ENCODE results near the gene COPB2. TPM values are rescaled to one million over a fixed set of nuclear protein-coding genes. Genes with fewer than 3 reads are reported as not detected.
A peak's percentile ranks its signal among the peaks of the same experiment; 100 is the strongest.

The COPB2 gene
- total and polyA plus RNA-seq, 2 of the 4 experiments (the other 2 are of a cell fraction), result 179 to 363 TPM

DNA sequence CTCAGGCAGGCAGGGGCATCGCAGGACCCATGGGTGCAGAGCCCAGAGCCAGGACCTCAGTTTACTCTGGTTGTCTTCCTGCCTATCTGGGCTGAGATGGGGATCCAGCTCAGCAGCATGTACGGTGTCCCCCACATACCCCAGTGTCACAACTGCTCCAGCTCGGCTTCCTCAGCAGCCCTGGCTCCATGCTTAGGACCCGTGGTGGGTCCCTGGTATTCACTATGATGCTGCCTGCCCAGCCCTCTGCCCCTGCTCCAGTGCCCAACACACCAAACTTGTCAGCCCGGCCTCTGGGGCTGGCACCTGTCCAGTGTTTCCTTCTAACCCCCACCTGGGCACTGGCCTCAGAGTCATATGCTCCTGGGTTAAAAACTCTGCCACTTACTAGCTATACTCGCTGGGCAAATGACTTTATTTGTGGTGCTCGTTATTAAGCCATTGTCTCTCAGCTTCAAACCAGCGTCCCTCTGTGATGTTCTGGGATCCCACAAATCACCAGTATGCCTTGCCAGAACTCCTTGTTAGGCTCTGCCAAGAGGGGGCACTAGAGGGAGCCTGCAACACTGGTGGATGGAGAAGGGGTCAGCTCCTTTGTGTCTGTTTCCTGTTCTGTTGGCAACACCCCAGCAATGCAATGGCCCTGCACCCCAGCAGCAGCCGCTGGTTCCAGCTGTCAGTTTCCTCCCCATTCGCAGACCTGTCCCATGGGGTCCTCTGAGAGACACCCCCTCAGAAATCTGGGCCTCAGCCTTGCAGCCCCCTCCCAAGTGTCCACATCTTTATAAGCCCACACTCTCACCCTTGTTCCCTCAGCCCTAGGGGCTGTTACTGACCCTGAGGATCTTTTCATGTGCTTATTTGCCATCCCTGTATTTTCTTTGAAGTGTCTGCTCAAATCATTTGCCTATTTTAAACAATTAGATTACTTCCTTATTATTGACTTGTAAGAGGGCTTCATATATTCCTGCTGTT, 69.7 kb downstream of the COPB2 start:
- H2AK9ac ChIP-seq (replicated peaks; ENCODE audit: low read depth, low read length, poor library complexity), result no peak overlapping the region
- H3K14ac ChIP-seq (replicated peaks; ENCODE audit: low read depth, low read length), result no peak overlapping the region
- intact Hi-C loops (cut with micrococcal nuclease), result loop anchor here (10.0 kb wide), 2 partner anchors 75 to 625 kb away; no protein-coding TSS in a partner anchor
- H4K5ac ChIP-seq (ENCODE audit: low read depth, low read length), result no peak overlapping the region
- dilution Hi-C loops (cut with HindIII; ENCODE audit: low sequenced_read_pairs, unreplicated experiment), result no loop called here
- H3K23ac ChIP-seq (ENCODE audit: low read depth, low read length), result no peak overlapping the region
- peak overlapping the region; percentile 3; the same call in 1 of the 2 replicates for H2BK20ac ChIP-seq (ENCODE audit: low read depth, low read length)
- peak overlapping the region; percentile 50 for H2BK120ac ChIP-seq (ENCODE audit: low read depth, low read length)
- H3K9ac ChIP-seq (ENCODE audit: low read depth, low read length), result no peak overlapping the region
- 0 out of 4 replicates have a peak overlapping the region, but pooled peaks of 1 of the 2 experiments have one; percentile 20 for H4K8ac ChIP-seq (ENCODE audit: low read depth in 2 of 2, low read length in 2 of 2)
- H4K91ac ChIP-seq (ENCODE audit: insufficient read depth, low read depth, low read length), result no peak overlapping the region; the same call in 1 of the 2 replicates
- no peak overlapping the region for H3K56ac ChIP-seq (ENCODE audit: extremely low read depth, insufficient read depth, low read length)
- H3K27ac ChIP-seq (ENCODE audit: insufficient read depth, low read length), result no peak overlapping the region
- in situ Hi-C loops (cut with MboI; ENCODE audit: low sequenced_read_pairs), result loop anchor here (10.0 kb wide), 1 partner anchor 195 kb away; no protein-coding TSS in a partner anchor
- H3K79me1 ChIP-seq (ENCODE audit: low read depth in 1 of 2, low read length in 2 of 2), result no peaks in the 10 kb centered on the region
- BruUV-seq (replicated peaks), result no TSS peak
- no peaks in the 10 kb centered on the region for H3K36me3 ChIP-seq (ENCODE audit: control insufficient read depth, insufficient read depth, low read length)
- no peaks in the 10 kb centered on the region for H3K9me3 ChIP-seq (ENCODE audit: control insufficient read depth, insufficient read depth, low read length)
- DNase-seq (no peak), ATAC-seq (ENCODE audit: low read depth) (no peak)
- H4K20me1 ChIP-seq (ENCODE audit: insufficient read depth, low read length), result no peaks in the 10 kb centered on the region
- no peak overlapping the region; the same call in 2 of the 3 replicates for H2BK15ac ChIP-seq (ENCODE audit: low read depth, low read length)
- 70% methylated on average over 4 of the region's 10 CpGs; no CpG with 5 or more reads in 1 of the 2 experiments for WGBS, 2 experiments (ENCODE audit: extremely low coverage in 2 of 2, insufficient read length in 1 of 2)
- peak overlapping the region; percentile 20; the same call in 1 of the 2 replicates for H2AK5ac ChIP-seq (ENCODE audit: low read depth, low read length)
- H3K18ac ChIP-seq (ENCODE audit: low read depth, low read length), result no peak overlapping the region
- H3K9me1 ChIP-seq (ENCODE audit: insufficient read depth, low read length), result peaks cover 2% of the 10 kb centered on the region; the same call in 1 of the 2 replicates
- no peak overlapping the region for H3K4me2 ChIP-seq (ENCODE audit: low read depth, low read length)
- POLR2A ChIA-PET (ENCODE audit: unreplicated experiment), result interaction anchor here (0.7 kb wide), 1 partner anchor 9 kb away, joined by 3 read pairs; no protein-coding TSS in a partner anchor
- peaks cover 3% of the 10 kb centered on the region for H3K27me3 ChIP-seq (ENCODE audit: control insufficient read depth, insufficient read depth, low read length)
- CTCF ChIA-PET, result interaction anchor here (0.6 to 3.0 kb wide), 6 partner anchors 9 to 207 kb away, joined by 3 to 11 read pairs (median 6); no protein-coding TSS in a partner anchor
- H3K4me3 ChIP-seq (ENCODE audit: insufficient read depth, low read depth, low read length), result no peak overlapping the region
- H2AFZ ChIP-seq (replicated peaks; ENCODE audit: low read length, poor library complexity), result peak overlapping the region; percentile 26
- TF ChIP-seq RFX5 (IDR thresholded peaks at IDR 0.05; ENCODE audit: low read depth, low read length) (no peak), RAD21 (IDR thresholded peaks at IDR 0.05; ENCODE audit: low read length) (no peak)
- TF ChIP-seq, protein P1, sequence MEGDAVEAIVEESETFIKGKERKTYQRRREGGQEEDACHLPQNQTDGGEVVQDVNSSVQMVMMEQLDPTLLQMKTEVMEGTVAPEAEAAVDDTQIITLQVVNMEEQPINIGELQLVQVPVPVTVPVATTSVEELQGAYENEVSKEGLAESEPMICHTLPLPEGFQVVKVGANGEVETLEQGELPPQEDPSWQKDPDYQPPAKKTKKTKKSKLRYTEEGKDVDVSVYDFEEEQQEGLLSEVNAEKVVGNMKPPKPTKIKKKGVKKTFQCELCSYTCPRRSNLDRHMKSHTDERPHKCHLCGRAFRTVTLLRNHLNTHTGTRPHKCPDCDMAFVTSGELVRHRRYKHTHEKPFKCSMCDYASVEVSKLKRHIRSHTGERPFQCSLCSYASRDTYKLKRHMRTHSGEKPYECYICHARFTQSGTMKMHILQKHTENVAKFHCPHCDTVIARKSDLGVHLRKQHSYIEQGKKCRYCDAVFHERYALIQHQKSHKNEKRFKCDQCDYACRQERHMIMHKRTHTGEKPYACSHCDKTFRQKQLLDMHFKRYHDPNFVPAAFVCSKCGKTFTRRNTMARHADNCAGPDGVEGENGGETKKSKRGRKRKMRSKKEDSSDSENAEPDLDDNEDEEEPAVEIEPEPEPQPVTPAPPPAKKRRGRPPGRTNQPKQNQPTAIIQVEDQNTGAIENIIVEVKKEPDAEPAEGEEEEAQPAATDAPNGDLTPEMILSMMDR (conservative IDR thresholded peaks at IDR 0.05; ENCODE audit: low read depth, low read length), result peak; percentile 25; the same call in 1 of the 2 replicates
- TF ChIP-seq, protein P2, sequence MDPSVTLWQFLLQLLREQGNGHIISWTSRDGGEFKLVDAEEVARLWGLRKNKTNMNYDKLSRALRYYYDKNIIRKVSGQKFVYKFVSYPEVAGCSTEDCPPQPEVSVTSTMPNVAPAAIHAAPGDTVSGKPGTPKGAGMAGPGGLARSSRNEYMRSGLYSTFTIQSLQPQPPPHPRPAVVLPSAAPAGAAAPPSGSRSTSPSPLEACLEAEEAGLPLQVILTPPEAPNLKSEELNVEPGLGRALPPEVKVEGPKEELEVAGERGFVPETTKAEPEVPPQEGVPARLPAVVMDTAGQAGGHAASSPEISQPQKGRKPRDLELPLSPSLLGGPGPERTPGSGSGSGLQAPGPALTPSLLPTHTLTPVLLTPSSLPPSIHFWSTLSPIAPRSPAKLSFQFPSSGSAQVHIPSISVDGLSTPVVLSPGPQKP (IDR thresholded peaks at IDR 0.05; ENCODE audit: borderline replicate concordance, low read depth, low read length), result no peak
- H3K4ac ChIP-seq (ENCODE audit: low read depth, low read length), result peak overlapping the region; percentile 22; the same call in 1 of the 2 replicates
- H3K4me1 ChIP-seq (ENCODE audit: control insufficient read depth, insufficient read depth, low read length), result no peaks in the 10 kb centered on the region
- no peak overlapping the region for H2BK5ac ChIP-seq (ENCODE audit: low read depth, low read length, poor library complexity, severe bottlenecking)
